Fibroblast of lung (primary cell): ENCODE data around the gene MATN3. TPM values are rescaled to one million over a fixed set of nuclear protein-coding genes. Genes with fewer than 3 reads are reported as not detected.

Experiments used
- DNase-seq, 2 donors: peaks; one replicate each; pipeline versions ENCODE4 v3.0.0 to v3.0.0-alpha.2; 2010; ENCODE audit warnings: low read depth in 2 of 2
- H2AFZ ChIP-seq: 2 replicates; pipeline ENCODE4 v1.5.1; 2012; ENCODE audit warnings: low read length, control low read depth, inconsistent platforms
- H3K27ac ChIP-seq: 2 replicates; pipeline ENCODE4 v1.5.1; 2011; ENCODE audit warnings: low read length, control low read depth; ENCODE audit not compliant: insufficient read depth
- H3K27me3 ChIP-seq: 2 replicates; pipeline ENCODE4 v1.5.1; 2011; ENCODE audit warnings: mild to moderate bottlenecking, low read length; ENCODE audit not compliant: control insufficient read depth, insufficient read depth
- H3K36me3 ChIP-seq: 2 replicates; pipeline ENCODE4 v1.5.1; 2011; ENCODE audit warnings: low read length; ENCODE audit not compliant: control insufficient read depth, insufficient read depth
- H3K4me1 ChIP-seq: 2 replicates; pipeline ENCODE4 v1.5.1; 2011; ENCODE audit warnings: low read length; ENCODE audit not compliant: control insufficient read depth, insufficient read depth; ENCODE audit errors: extremely low read depth
- H3K4me2 ChIP-seq: 2 replicates; pipeline ENCODE4 v1.5.1; 2011; ENCODE audit warnings: low read length, control low read depth; ENCODE audit not compliant: insufficient read depth; ENCODE audit errors: extremely low read depth
- H3K4me3 ChIP-seq, 4 experiments: fragments of 200-600 bp in 1 of 4; sonication (generic) in 1 of 4; replicated peaks in 1 of 4; 2 replicates each; pipeline ENCODE4 v1.5.1; 2011 to 2016; ENCODE audit warnings: low read length in 4 of 4, low read depth in 3 of 4, mild to moderate bottlenecking in 3 of 4, control low read depth in 2 of 4, inconsistent platforms in 1 of 4, mixed read lengths in 1 of 4; ENCODE audit not compliant: insufficient read depth in 1 of 4; ENCODE audit errors: control extremely low read depth in 1 of 4
- H3K79me2 ChIP-seq: 2 replicates; pipeline ENCODE4 v1.5.1; 2012; ENCODE audit warnings: mild to moderate bottlenecking, low read length, inconsistent platforms; ENCODE audit not compliant: control insufficient read depth, insufficient read depth
- H3K9ac ChIP-seq: 2 replicates; pipeline ENCODE4 v1.5.1; 2011; ENCODE audit warnings: mild to moderate bottlenecking, low read length, control low read depth; ENCODE audit not compliant: insufficient read depth
- H3K9me3 ChIP-seq: 2 replicates; pipeline ENCODE4 v1.5.1; 2012; ENCODE audit warnings: low read depth, low read length; ENCODE audit not compliant: control insufficient read depth, insufficient read depth
- H4K20me1 ChIP-seq: 2 replicates; pipeline ENCODE4 v1.5.1; 2011; ENCODE audit warnings: low read length; ENCODE audit not compliant: control insufficient read depth, insufficient read depth; ENCODE audit errors: extremely low read depth
- CTCF ChIP-seq, 2 donors: IDR thresholded peaks in 1 of 2; conservative IDR thresholded peaks in 1 of 2; 1 replicate in 1 of 2; 2 replicates in 1 of 2; pipeline ENCODE4 v1.5.1; 2011 to 2012; ENCODE audit warnings: low read length in 2 of 2, control low read depth in 1 of 2, inconsistent platforms in 1 of 2, low read depth in 1 of 2, mild to moderate bottlenecking in 1 of 2
- EZH2 ChIP-seq: IDR thresholded peaks from 2 replicates; pipeline ENCODE4 v1.5.1; 2012; ENCODE audit warnings: low read length, control low read depth, mild to moderate bottlenecking; ENCODE audit errors: missing control alignments
- polyA plus RNA-seq, 2 donors: library from polyadenylated mRNA; depleted of rRNA in 1 of 2; stranded (reverse) in 1 of 2; unstranded in 1 of 2; fragments of >200 nt; gene quantifications; 2 replicates each; pipeline ENCODE4 v1.2.1, GENCODE V29; 2011 to 2012; ENCODE audit warnings: missing spikeins in 1 of 2
- total RNA-seq: library from RNA; depleted of rRNA; stranded (reverse); fragments of >200 nt; gene quantifications from 2 replicates; pipeline ENCODE4 v1.2.1, GENCODE V29; 2014

Gene MATN3
- total and polyA plus RNA-seq, 2 donors (not counting 1 experiment from before 2014, with no cell fraction given) = 2.3 to 6.9 TPM

GRCh38 chr2:20051532-20052228, 39.2 kb upstream of the MATN3 start, which contains the start of gene LAPTM4A:
Gene LAPTM4A (minus strand): TSS chr2:20051628. CDS start chr2:20051520, 108 bp downstream.
- H3K4me2 ChIP-seq = peak within 1 kb of the TSS; percentile 99
- TF ChIP-seq CTCF (conservative IDR thresholded peaks at IDR 0.05 in 1 of 2, IDR thresholded peaks at IDR 0.05 in 1 of 2; ENCODE audit: low read depth in 1 of 2, low read length in 2 of 2) = no peak
- H3K27ac ChIP-seq = peak within 1 kb of the TSS; percentile 99
- H3K79me2 ChIP-seq = peaks cover 45% of the 10 kb centered on the region
- peak within 1 kb of the TSS; percentile 85 for H2AFZ ChIP-seq
- no peaks in the 10 kb centered on the region for H3K9me3 ChIP-seq
- H3K4me1 ChIP-seq = peaks cover 3% of the 10 kb centered on the region
- peak within 1 kb of the TSS; percentile 94 to 98 (median 96) for H3K4me3 ChIP-seq
- H3K27me3 ChIP-seq = no peaks in the 10 kb centered on the region
- peak; percentile 100 for DNase-seq
- H3K9ac ChIP-seq = peak within 1 kb of the TSS; percentile 99
- H4K20me1 ChIP-seq = no peaks in the 10 kb centered on the region
- H3K36me3 ChIP-seq = no peaks in the 10 kb centered on the region

GRCh38 chr2:20050646-20051531, 38.4 kb upstream of the MATN3 start:
- H3K36me3 ChIP-seq = no peaks in the 10 kb centered on the region
- peak overlapping the region; percentile 99 for H3K9ac ChIP-seq
- H3K4me3 ChIP-seq = peak overlapping the region; percentile 94 to 98 (median 96)
- H3K27ac ChIP-seq = peak overlapping the region; percentile 99
- peak overlapping the region; percentile 74 for H2AFZ ChIP-seq
- peak; percentile 55 to 78 for DNase-seq
- H4K20me1 ChIP-seq = no peaks in the 10 kb centered on the region
- no peaks in the 10 kb centered on the region for H3K27me3 ChIP-seq
- H3K4me2 ChIP-seq = peak overlapping the region; percentile 81
- H3K9me3 ChIP-seq = no peaks in the 10 kb centered on the region
- H3K4me1 ChIP-seq = peaks cover 3% of the 10 kb centered on the region
- peaks cover 52% of the 10 kb centered on the region for H3K79me2 ChIP-seq
- TF ChIP-seq CTCF (conservative IDR thresholded peaks at IDR 0.05 in 1 of 2, IDR thresholded peaks at IDR 0.05 in 1 of 2; ENCODE audit: low read depth in 1 of 2, low read length in 2 of 2) (peak; percentile 26 to 34), EZH2 (no peak)

- DNase-seq = peak; percentile 79 to 85
- no peaks in the 10 kb centered on the region for H4K20me1 ChIP-seq
- TF ChIP-seq CTCF (conservative IDR thresholded peaks at IDR 0.05 in 1 of 2, IDR thresholded peaks at IDR 0.05 in 1 of 2; ENCODE audit: low read depth in 1 of 2, low read length in 2 of 2) (no peak), EZH2 (no peak)
- no peaks in the 10 kb centered on the region for H3K36me3 ChIP-seq
- H3K79me2 ChIP-seq = peaks cover 59% of the 10 kb centered on the region
- peak overlapping the region; percentile 99 for H3K9ac ChIP-seq
- no peaks in the 10 kb centered on the region for H3K27me3 ChIP-seq
- peak overlapping the region; percentile 99 for H3K27ac ChIP-seq
- H3K4me3 ChIP-seq = peak overlapping the region; percentile 94 to 98 (median 96)
- peaks cover 3% of the 10 kb centered on the region for H3K4me1 ChIP-seq
- no peaks in the 10 kb centered on the region for H3K9me3 ChIP-seq
- no peak overlapping the region for H2AFZ ChIP-seq
- peak overlapping the region; percentile 81 for H3K4me2 ChIP-seq
Measured at GRCh38 chr2:20050104-20050645, 37.7 kb upstream of the MATN3 start.
